Effector memory CD4-positive, alpha-beta T cell (primary cell): Measurements from ENCODE around the gene TENM4.

ENCODE experiments used
- DNase-seq, 3 donors: peaks; one replicate each; pipeline ENCODE4 v3.0.0-alpha.2; 2020
- H3K27ac ChIP-seq: 2 replicates; pipeline ENCODE4 v1.7.0; 2013; ENCODE audit warnings: mild to moderate bottlenecking, low read length, moderate library complexity; ENCODE audit not compliant: insufficient read depth, poor library complexity, severe bottlenecking
- H3K27me3 ChIP-seq: replicated peaks from 2 replicates; pipeline ENCODE4 v1.7.0; 2013; ENCODE audit warnings: mild to moderate bottlenecking, low read length; ENCODE audit not compliant: insufficient read depth, control insufficient read depth, poor library complexity, severe bottlenecking
- H3K36me3 ChIP-seq: 2 replicates; pipeline ENCODE4 v1.7.0; 2013; ENCODE audit warnings: mild to moderate bottlenecking, low read length, moderate library complexity; ENCODE audit not compliant: control insufficient read depth, insufficient read depth
- H3K4me1 ChIP-seq: 2 replicates; pipeline ENCODE4 v1.7.0; 2013; ENCODE audit warnings: low read length, mild to moderate bottlenecking; ENCODE audit not compliant: control insufficient read depth, insufficient read depth, poor library complexity, severe bottlenecking
- H3K4me3 ChIP-seq: 2 replicates; pipeline ENCODE4 v1.7.0; 2013; ENCODE audit warnings: low read length, low read depth, mild to moderate bottlenecking; ENCODE audit not compliant: insufficient read depth, poor library complexity, severe bottlenecking
- H3K9me3 ChIP-seq: 2 replicates; pipeline ENCODE4 v1.7.0; 2013; ENCODE audit warnings: mild to moderate bottlenecking, low read length, moderate library complexity; ENCODE audit not compliant: control insufficient read depth

Gene TENM4

DNA sequence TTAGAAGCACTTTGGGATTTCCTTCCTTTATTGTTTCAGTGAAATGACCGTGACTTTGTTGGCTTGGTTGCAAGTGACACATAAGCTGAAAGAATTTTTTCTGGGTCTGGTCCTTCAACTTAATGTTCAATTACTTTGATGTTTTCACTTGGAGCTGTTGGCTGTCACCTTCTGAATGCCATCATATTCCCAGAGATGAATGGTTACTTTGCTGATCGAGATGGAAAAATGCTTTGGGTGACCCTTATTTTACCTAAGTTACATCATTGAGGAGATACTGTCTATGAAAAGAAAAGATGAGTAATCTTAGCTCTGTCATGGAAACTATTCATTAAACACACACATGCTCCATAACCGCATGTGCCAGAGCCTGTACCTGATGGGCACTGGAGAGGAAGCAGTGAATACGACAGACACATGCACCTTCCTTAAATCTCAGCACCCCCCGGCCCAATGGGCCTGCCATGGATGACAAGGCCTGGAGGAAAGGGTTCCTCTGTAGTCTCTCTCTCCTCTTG, 76.9 kb downstream of the TENM4 start:
- Histone ChIP-seq H3K36me3 (no peaks in the 10 kb centered on the region), H3K27me3 (no peaks in the 10 kb centered on the region), H3K4me3 (no peak overlapping the region), H3K27ac (no peak overlapping the region), H3K9me3 (no peaks in the 10 kb centered on the region), H3K4me1 (no peaks in the 10 kb centered on the region)
- DNase-seq, result no peak

- no peaks in the 10 kb centered on the region for H3K36me3 ChIP-seq
- no peaks in the 10 kb centered on the region for H3K27me3 ChIP-seq
- no peak overlapping the region for H3K4me3 ChIP-seq
- no peaks in the 10 kb centered on the region for H3K9me3 ChIP-seq
- H3K27ac ChIP-seq, result no peak overlapping the region
- no peaks in the 10 kb centered on the region for H3K4me1 ChIP-seq
- DNase-seq, result no peak
Measured at GRCh38 chr11:79363256-79363655, 77.6 kb downstream of the TENM4 start.

DNA sequence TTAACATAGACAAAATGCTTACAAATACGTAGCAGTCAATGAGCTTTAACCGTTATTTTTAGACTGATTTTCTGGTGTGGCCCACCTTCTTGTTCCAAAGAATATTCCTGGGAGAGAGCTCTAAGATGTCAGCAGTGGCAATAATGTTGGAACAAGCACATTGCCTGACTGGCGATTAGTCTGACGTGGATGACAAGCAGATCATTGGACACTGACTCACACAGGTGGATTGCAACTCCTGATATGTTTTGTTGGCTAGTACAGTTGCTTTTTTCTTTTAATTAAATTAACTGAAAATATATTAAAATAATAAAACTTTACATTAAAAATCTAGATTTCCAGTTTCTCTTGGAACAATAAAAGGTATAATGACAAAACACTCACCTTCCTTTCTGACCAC, 78.0 kb downstream of the TENM4 start:
- no peak overlapping the region for H3K27ac ChIP-seq
- no peaks in the 10 kb centered on the region for H3K9me3 ChIP-seq
- H3K4me3 ChIP-seq, result no peak overlapping the region
- H3K4me1 ChIP-seq, result no peaks in the 10 kb centered on the region
- no peak for DNase-seq
- no peaks in the 10 kb centered on the region for H3K36me3 ChIP-seq
- H3K27me3 ChIP-seq, result no peaks in the 10 kb centered on the region

DNA sequence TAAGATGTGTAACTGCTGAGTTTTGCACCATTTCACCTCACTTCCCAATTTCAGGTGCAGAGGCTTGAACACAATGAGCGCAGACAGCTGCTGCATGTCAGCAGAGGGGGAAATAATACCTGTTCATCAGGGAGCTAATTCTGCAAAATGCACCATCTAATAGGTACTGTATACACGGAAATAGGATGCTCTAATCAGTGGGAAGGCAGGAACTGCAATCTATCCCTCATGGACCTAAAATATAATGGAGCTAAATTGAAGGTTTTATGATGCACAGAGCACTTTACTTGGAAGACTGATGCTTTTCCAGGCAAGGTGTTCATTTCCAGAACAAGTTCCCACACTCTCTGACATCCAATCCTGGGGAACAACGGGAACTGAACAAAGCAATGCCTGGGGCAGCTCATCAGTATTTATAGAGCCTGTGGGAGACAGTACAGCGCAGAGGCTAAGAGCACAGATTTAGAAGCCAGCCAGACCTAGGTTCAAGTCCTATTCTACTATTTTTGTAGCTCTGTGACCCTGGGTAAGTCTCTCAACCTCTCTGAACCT, 78.5 kb downstream of the TENM4 start:
- no peak for DNase-seq
- H3K27me3 ChIP-seq, result no peaks in the 10 kb centered on the region
- H3K4me1 ChIP-seq, result no peaks in the 10 kb centered on the region
- no peaks in the 10 kb centered on the region for H3K36me3 ChIP-seq
- H3K4me3 ChIP-seq, result no peak overlapping the region
- H3K27ac ChIP-seq, result no peak overlapping the region
- no peaks in the 10 kb centered on the region for H3K9me3 ChIP-seq

- H3K27me3 ChIP-seq, result no peaks in the 10 kb centered on the region
- H3K4me3 ChIP-seq, result no peak overlapping the region
Measured at GRCh38 chr11:79358258-79358657, 82.6 kb downstream of the TENM4 start.

GRCh38 chr11:79353706-79354105, 87.1 kb downstream of the TENM4 start:
- Histone ChIP-seq H3K27me3 (no peaks in the 10 kb centered on the region), H3K4me3 (no peak overlapping the region), H3K4me1 (no peaks in the 10 kb centered on the region), H3K36me3 (no peaks in the 10 kb centered on the region), H3K9me3 (no peaks in the 10 kb centered on the region), H3K27ac (no peak overlapping the region)
- no peak for DNase-seq

More at GRCh38 chr11:79358258-79358657, 82.6 kb downstream of the TENM4 start:
- Histone ChIP-seq H3K9me3 (no peaks in the 10 kb centered on the region), H3K27ac (no peak overlapping the region), H3K4me1 (no peaks in the 10 kb centered on the region), H3K36me3 (no peaks in the 10 kb centered on the region)
- no peak for DNase-seq

GRCh38 chr11:79352349-79352703, 88.5 kb downstream of the TENM4 start:
- DNase-seq, result no peak
- H3K27ac ChIP-seq, result no peak overlapping the region
- no peaks in the 10 kb centered on the region for H3K4me1 ChIP-seq

GRCh38 chr11:79348976-79349682, 91.7 kb downstream of the TENM4 start:
- H3K27me3 ChIP-seq, result no peaks in the 10 kb centered on the region
- H3K4me3 ChIP-seq, result no peak overlapping the region
- H3K36me3 ChIP-seq, result no peaks in the 10 kb centered on the region
- no peaks in the 10 kb centered on the region for H3K4me1 ChIP-seq
- H3K27ac ChIP-seq, result no peak overlapping the region
- DNase-seq, result no peak
- no peaks in the 10 kb centered on the region for H3K9me3 ChIP-seq

More at GRCh38 chr11:79352349-79352703, 88.5 kb downstream of the TENM4 start:
- Histone ChIP-seq H3K27me3 (no peaks in the 10 kb centered on the region), H3K4me3 (no peak overlapping the region), H3K9me3 (no peaks in the 10 kb centered on the region), H3K36me3 (no peaks in the 10 kb centered on the region)

DNA sequence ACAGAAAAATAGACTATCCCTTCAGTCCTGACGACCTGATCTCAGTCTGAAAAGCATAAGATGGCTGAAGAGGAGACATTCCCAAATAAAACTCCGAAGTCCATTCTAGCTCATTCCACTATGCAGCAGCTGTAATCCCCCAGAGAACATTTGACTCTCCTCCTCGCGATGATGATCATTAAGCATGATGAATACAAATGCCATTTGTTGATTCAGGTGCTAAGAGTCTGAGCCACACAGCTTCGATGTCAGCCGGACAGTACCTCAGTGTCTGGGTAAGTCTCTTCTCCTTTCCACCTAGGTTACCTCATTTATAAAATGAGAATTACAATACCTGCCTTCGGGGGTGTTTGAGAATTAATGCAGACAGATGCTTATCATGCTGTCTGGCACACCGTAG, 94.8 kb downstream of the TENM4 start:
- Histone ChIP-seq H3K27me3 (no peaks in the 10 kb centered on the region), H3K27ac (no peak overlapping the region), H3K9me3 (no peaks in the 10 kb centered on the region), H3K36me3 (no peaks in the 10 kb centered on the region), H3K4me1 (no peaks in the 10 kb centered on the region), H3K4me3 (no peak overlapping the region)
- DNase-seq, result no peak

- Histone ChIP-seq H3K9me3 (no peaks in the 10 kb centered on the region), H3K4me3 (no peak overlapping the region), H3K27me3 (no peaks in the 10 kb centered on the region), H3K36me3 (no peaks in the 10 kb centered on the region), H3K27ac (no peak overlapping the region), H3K4me1 (no peaks in the 10 kb centered on the region)
- DNase-seq, result no peak
Measured at GRCh38 chr11:79344753-79345294, 96.0 kb downstream of the TENM4 start.
